K562 (cell line): ENCODE data around the gene TLE7. TPM values are rescaled to one million over a fixed set of nuclear protein-coding genes. Genes with fewer than 3 reads are reported as not detected.
A peak's percentile ranks its signal among the peaks of the same experiment; 100 is the strongest.

Source experiments
- CREM ChIP-seq: IDR thresholded peaks from 2 replicates; pipeline ENCODE4 v1.6.1; 2014; ENCODE audit warnings: antibody characterized with exemption, low read depth
- EP300 ChIP-seq: IDR thresholded peaks from 2 replicates; pipeline ENCODE4 v1.6.1; 2012; ENCODE audit warnings: low read length, improper control_type of control experiment
- FOXK1 ChIP-seq: sonication (generic); formaldehyde crosslinking; IDR thresholded peaks from 2 replicates; pipeline ENCODE4 v1.8.0; 2022; ENCODE audit warnings: missing genetic modification reagents, mild to moderate bottlenecking, borderline replicate concordance
- FOXP1 ChIP-seq: sonication (generic); formaldehyde crosslinking; IDR thresholded peaks from 2 replicates; pipeline ENCODE4 v1.8.0; 2022; ENCODE audit warnings: mild to moderate bottlenecking, missing genetic modification reagents
- KLF1 ChIP-seq: fragments of 450-650 bp; IDR thresholded peaks from 2 replicates; pipeline ENCODE4 v1.6.1; 2016; ENCODE audit warnings: missing genetic modification characterization, missing compliant biosample characterization
- MAZ ChIP-seq, 2 experiments: fragments of 450-650 bp in 1 of 2; sonication (generic) in 1 of 2; formaldehyde crosslinking; IDR thresholded peaks in 1 of 2; conservative IDR thresholded peaks in 1 of 2; 2 replicates each; pipeline versions ENCODE4 v1.4.0 to v1.5.0; 2020; ENCODE audit warnings: mild to moderate bottlenecking in 1 of 2, missing genetic modification reagents in 1 of 2
- MTA1 ChIP-seq: fragments of 450-650 bp; IDR thresholded peaks from 2 replicates; pipeline ENCODE4 v1.6.1; 2017; ENCODE audit warnings: borderline replicate concordance
- NFIC ChIP-seq: fragments of 450-650 bp; IDR thresholded peaks from 2 replicates; pipeline ENCODE4 v1.6.1; 2017; ENCODE audit warnings: mild to moderate bottlenecking, inconsistent platforms
- RBM15 ChIP-seq: fragments of 200-400 bp; formaldehyde crosslinking; IDR thresholded peaks from 2 replicates; pipeline ENCODE4 v1.6.1; 2018; ENCODE audit warnings: mild to moderate bottlenecking, low read length, moderate library complexity; ENCODE audit not compliant: insufficient read depth
- TBL1XR1 ChIP-seq, 2 experiments: IDR thresholded peaks; 2 replicates each; pipeline ENCODE4 v1.6.1; 2012; ENCODE audit warnings: improper control_type of control experiment in 2 of 2, low read length in 2 of 2, mild to moderate bottlenecking in 1 of 2
- ZEB2 ChIP-seq: fragments of 450-650 bp; IDR thresholded peaks from 2 replicates; pipeline ENCODE4 v1.6.1; 2016
- ZNF174 ChIP-seq: fragments of 250-450 bp; sonication (Bioruptor Pico); IDR thresholded peaks from 2 replicates; pipeline ENCODE4 v1.4.0; 2020; ENCODE audit warnings: mild to moderate bottlenecking
- ZNF644 ChIP-seq: fragments of 200-800 bp; sonication (Bioruptor generic); IDR thresholded peaks from 2 replicates; pipeline ENCODE4 v1.6.1; 2016; ENCODE audit warnings: low read depth, missing genetic modification characterization, missing compliant biosample characterization
- polyA plus RNA-seq, 8 experiments: library from polyadenylated mRNA; depleted of rRNA in 4 of 8; stranded (reverse) in 5 of 8; unstranded in 3 of 8; fragments of >200 nt; fragmentation: Nextera tagmentation in 2 of 8; fragmentation: Illumina TruSeq in 1 of 8; extraction: Ambion mirVana in 2 of 8; extraction: Trizol in 1 of 8; gene quantifications; 2 replicates each; pipeline versions ENCODE4 v1.2.1 to v1.2.3, GENCODE V29; 2011 to 2014; ENCODE audit warnings: inconsistent platforms in 1 of 8, missing spikeins in 1 of 8
- total RNA-seq, 7 experiments: library from RNA; depleted of rRNA in 6 of 7; stranded (reverse); fragments of >200 nt in 6 of 7; fragmentation: Illumina TruSeq in 2 of 7; extraction: Trizol in 2 of 7; gene quantifications; 2 replicates each; pipeline versions ENCODE4 v1.2.1 to v1.2.3, GENCODE V29; 2011 to 2021; ENCODE audit warnings: low replicate concordance in 1 of 7
- TF ChIP-seq, protein P1 (sequence below), 2 experiments: fragments of 450-650 bp; formaldehyde crosslinking in 1 of 2; IDR thresholded peaks; 2 replicates each; pipeline versions ENCODE4 v1.4.0 to v1.6.1; 2014 to 2020; ENCODE audit warnings: mild to moderate bottlenecking in 2 of 2, borderline replicate concordance in 1 of 2, low read depth in 1 of 2
- TF ChIP-seq, protein P2 (sequence below): fragments of 450-650 bp; IDR thresholded peaks from one replicate; pipeline ENCODE4 v1.6.1; 2018; ENCODE audit warnings: mild to moderate bottlenecking, moderate library complexity; ENCODE audit not compliant: partially characterized antibody
- TF ChIP-seq, protein P3 (sequence below): sonication (generic); formaldehyde crosslinking; IDR thresholded peaks from 2 replicates; pipeline ENCODE4 v1.5.0; 2020; ENCODE audit warnings: missing genetic modification reagents

TLE7 gene
- total and polyA plus RNA-seq, 9 of the 15 experiments (the other 6 are each of a cell fraction or from before 2014, with no cell fraction given): not detected

DNA sequence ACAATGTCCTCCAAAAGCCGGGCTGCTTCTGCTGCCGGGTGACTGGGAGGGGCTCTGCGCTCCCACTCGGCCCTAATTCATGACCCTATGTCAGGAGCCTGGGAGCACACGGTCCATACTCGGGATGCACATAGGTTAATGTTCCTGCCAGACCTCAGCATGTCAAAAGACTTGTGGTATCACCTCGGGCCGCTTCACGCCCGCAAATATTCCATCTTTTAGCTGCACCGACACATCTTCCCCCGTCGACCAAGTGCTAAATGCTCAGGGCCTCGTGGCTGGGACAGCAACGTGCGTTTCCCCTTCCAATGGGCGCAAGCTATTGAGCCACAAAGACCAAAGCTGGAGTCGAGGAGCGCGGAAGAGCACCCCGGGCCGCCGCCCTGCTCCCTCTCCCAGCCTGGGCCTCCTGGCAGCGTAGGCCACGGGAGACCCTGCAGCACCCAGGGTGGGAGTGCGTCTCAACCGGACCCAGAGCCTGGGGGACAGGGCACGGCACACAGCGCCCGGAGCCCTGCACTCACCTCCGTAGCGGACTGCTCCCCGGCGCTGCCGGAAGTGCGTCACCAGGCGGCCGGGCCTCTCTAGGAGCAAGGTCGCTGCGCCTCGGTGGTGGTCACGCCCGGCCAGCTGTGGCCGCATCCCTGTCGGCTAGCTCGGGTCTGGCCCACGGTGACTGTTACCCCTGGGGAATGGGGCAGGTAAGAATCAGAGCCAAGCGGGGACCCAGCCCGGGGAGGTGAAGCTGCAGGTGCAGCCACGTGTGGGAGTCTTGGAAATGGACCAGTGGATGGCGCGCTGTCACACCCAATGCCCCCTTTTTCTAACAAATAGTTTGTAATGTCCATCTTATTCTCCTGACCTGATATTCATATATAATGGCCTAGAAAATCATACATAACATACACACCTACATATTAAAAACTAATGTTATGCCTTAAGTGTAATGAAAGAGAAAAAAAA is 20.1 kb upstream of the TLE7 start, which contains the start of gene ZNF23 (continued):
- peak; percentile 70; the same call in 1 of the 2 replicates for TF ChIP-seq FOXK1 (CRISPR knock-in tag)
- peak; percentile 60 to 75; a peak in 3 of 4 replicates for TF ChIP-seq MAZ (CRISPR knock-in tag; conservative IDR thresholded peaks at IDR 0.05 in 1 of 2, IDR thresholded peaks at IDR 0.05 in 1 of 2)
- TF ChIP-seq FOXP1 (CRISPR knock-in tag): peak; percentile 53; the same call in 1 of the 2 replicates
- no peak for TF ChIP-seq ZNF174 (CRISPR knock-in tag)
- TF ChIP-seq NFIC: peak; percentile 33; the same call in 1 of the 2 replicates
- TF ChIP-seq EP300: 0 out of 2 replicates have a peak, but pooled peaks have one; percentile 21
- TF ChIP-seq MTA1: peak; percentile 96
- TF ChIP-seq, protein P1, sequence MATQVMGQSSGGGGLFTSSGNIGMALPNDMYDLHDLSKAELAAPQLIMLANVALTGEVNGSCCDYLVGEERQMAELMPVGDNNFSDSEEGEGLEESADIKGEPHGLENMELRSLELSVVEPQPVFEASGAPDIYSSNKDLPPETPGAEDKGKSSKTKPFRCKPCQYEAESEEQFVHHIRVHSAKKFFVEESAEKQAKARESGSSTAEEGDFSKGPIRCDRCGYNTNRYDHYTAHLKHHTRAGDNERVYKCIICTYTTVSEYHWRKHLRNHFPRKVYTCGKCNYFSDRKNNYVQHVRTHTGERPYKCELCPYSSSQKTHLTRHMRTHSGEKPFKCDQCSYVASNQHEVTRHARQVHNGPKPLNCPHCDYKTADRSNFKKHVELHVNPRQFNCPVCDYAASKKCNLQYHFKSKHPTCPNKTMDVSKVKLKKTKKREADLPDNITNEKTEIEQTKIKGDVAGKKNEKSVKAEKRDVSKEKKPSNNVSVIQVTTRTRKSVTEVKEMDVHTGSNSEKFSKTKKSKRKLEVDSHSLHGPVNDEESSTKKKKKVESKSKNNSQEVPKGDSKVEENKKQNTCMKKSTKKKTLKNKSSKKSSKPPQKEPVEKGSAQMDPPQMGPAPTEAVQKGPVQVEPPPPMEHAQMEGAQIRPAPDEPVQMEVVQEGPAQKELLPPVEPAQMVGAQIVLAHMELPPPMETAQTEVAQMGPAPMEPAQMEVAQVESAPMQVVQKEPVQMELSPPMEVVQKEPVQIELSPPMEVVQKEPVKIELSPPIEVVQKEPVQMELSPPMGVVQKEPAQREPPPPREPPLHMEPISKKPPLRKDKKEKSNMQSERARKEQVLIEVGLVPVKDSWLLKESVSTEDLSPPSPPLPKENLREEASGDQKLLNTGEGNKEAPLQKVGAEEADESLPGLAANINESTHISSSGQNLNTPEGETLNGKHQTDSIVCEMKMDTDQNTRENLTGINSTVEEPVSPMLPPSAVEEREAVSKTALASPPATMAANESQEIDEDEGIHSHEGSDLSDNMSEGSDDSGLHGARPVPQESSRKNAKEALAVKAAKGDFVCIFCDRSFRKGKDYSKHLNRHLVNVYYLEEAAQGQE (IDR thresholded peaks at IDR 0.05; ENCODE audit: borderline replicate concordance): peak; percentile 55
- TF ChIP-seq, protein P1 (CRISPR knock-in tag; IDR thresholded peaks at IDR 0.05; ENCODE audit: low read depth): peak; percentile 88
- TF ChIP-seq RBM15: no peak
- TF ChIP-seq, protein P2, sequence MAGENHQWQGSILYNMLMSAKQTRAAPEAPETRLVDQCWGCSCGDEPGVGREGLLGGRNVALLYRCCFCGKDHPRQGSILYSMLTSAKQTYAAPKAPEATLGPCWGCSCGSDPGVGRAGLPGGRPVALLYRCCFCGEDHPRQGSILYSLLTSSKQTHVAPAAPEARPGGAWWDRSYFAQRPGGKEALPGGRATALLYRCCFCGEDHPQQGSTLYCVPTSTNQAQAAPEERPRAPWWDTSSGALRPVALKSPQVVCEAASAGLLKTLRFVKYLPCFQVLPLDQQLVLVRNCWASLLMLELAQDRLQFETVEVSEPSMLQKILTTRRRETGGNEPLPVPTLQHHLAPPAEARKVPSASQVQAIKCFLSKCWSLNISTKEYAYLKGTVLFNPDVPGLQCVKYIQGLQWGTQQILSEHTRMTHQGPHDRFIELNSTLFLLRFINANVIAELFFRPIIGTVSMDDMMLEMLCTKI: no peak
- 0 out of 4 replicates have a peak, but pooled peaks of 1 of the 2 experiments have one; percentile 42 for TF ChIP-seq TBL1XR1 (IDR thresholded peaks at IDR 0.05; ENCODE audit: low read length in 2 of 2)
- TF ChIP-seq ZNF644 (tag): 0 out of 2 replicates have a peak, but pooled peaks have one; percentile 45
- TF ChIP-seq KLF1: peak; percentile 51; the same call in 1 of the 2 replicates
- TF ChIP-seq, protein P3, sequence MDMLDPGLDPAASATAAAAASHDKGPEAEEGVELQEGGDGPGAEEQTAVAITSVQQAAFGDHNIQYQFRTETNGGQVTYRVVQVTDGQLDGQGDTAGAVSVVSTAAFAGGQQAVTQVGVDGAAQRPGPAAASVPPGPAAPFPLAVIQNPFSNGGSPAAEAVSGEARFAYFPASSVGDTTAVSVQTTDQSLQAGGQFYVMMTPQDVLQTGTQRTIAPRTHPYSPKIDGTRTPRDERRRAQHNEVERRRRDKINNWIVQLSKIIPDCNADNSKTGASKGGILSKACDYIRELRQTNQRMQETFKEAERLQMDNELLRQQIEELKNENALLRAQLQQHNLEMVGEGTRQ (CRISPR knock-in tag): peak; percentile 21; the same call in 1 of the 2 replicates
- no peak for TF ChIP-seq ZEB2
- TF ChIP-seq CREM: peak; percentile 99
